Thyroid gland (tissue), 4 donors: ENCODE measurements around the gene SCAMP3. TPM values are rescaled to one million over a fixed set of nuclear protein-coding genes. Genes with fewer than 3 reads are reported as not detected.
A peak's percentile ranks its signal among the peaks of the same experiment; 100 is the strongest.

ENCODE experiments used
- DNase-seq, 2 donors: peaks; one replicate each; pipeline ENCODE4 v3.0.0-alpha.2; 2019
- H3K27ac ChIP-seq, 3 donors: fragments of 200-600 bp; sonication (generic); 1 replicate in 2 of 3; 2 replicates in 1 of 3; pipeline ENCODE4 v1.5.1; 2016 to 2019; ENCODE audit warnings: mild to moderate bottlenecking in 1 of 3, moderate library complexity in 1 of 3
- H3K27me3 ChIP-seq: fragments of 200-600 bp; sonication (generic); one replicate; pipeline ENCODE4 v1.5.1; 2019
- H3K36me3 ChIP-seq, 2 donors: fragments of 200-600 bp; sonication (generic); one replicate each; pipeline ENCODE4 v1.5.1; 2016 to 2019
- H3K4me1 ChIP-seq, 2 donors: fragments of 200-600 bp; sonication (generic); one replicate each; pipeline ENCODE4 v1.5.1; 2017 to 2019
- H3K4me3 ChIP-seq, 3 donors: fragments of 200-600 bp; sonication (generic); replicated peaks in 1 of 3; 1 replicate in 2 of 3; 2 replicates in 1 of 3; pipeline ENCODE4 v1.5.1; 2016; ENCODE audit warnings: mild to moderate bottlenecking in 1 of 3
- H3K9me3 ChIP-seq: fragments of 200-600 bp; sonication (generic); one replicate; pipeline ENCODE4 v1.5.1; 2017
- CTCF ChIP-seq, 6 experiments: fragments of 200-600 bp in 3 of 6; fragments of 450-650 bp in 3 of 6; sonication (generic) in 3 of 6; IDR thresholded peaks; one replicate each; pipeline ENCODE4 v1.5.1; 2016 to 2019; ENCODE audit warnings: antibody characterized with exemption in 6 of 6, mild to moderate bottlenecking in 2 of 6, inconsistent platforms in 1 of 6, moderate library complexity in 1 of 6
- POLR2A ChIP-seq, 2 donors: fragments of 450-650 bp; IDR thresholded peaks; one replicate each; pipeline ENCODE4 v1.6.1; 2017; ENCODE audit warnings: antibody characterized with exemption in 2 of 2, mild to moderate bottlenecking in 2 of 2, moderate library complexity in 1 of 2
- WGBS, 2 donors: methylation state at CpG; one replicate each; pipeline ENCODE4 v1.1.5; 2017; 5-methylcytosine and 5-hydroxymethylcytosine counted together
- intact Hi-C: fragments of 100-400 bp; cut with DNase I; formaldehyde crosslinking; loops from one replicate; pipeline ENCODE4 v1.15.1; 2023
- total RNA-seq, 4 donors: library from RNA; depleted of rRNA; stranded (reverse); fragments of >200 nt; gene quantifications; one replicate each; pipeline ENCODE4 v1.2.3, GENCODE V29; 2016

The SCAMP3 gene
- total RNA-seq, 4 donors from 2014 or later = 51.9 to 73.5 (median 62.7) TPM

- TF ChIP-seq POLR2A (IDR thresholded peaks at IDR 0.05) = peak in 1 of 2 donors; percentile 62
- peak in 1 of 6 experiments; percentile 12 for TF ChIP-seq CTCF (IDR thresholded peaks at IDR 0.05)
- Histone ChIP-seq H3K27ac (peak within 1 kb of the TSS; percentile 89 to 98 (median 95)), H3K4me1 (peaks cover 11 to 25% of the 10 kb centered on the region in 2 donors), H3K9me3 (no peaks in the 10 kb centered on the region), H3K4me3 (peak within 1 kb of the TSS; percentile 63 to 93 (median 78)), H3K27me3 (no peaks in the 10 kb centered on the region), H3K36me3 (peaks cover 3 to 4% of the 10 kb centered on the region in 2 donors)
- DNase-seq = peak; percentile 84 to 86
- intact Hi-C loops = loop anchor here (5.0 kb wide), 1 partner anchor 67 kb away; the partner anchor contains the start of gene RUSC1
- WGBS, 2 donors = 2 to 4% methylated on average over 36 to 47 of the region's 54 CpGs
Measured at GRCh38 chr1:155255243-155256007, 6.7 kb downstream of the SCAMP3 start, which contains the start of gene ENTREP3. ENTREP3 (minus strand) TSS chr1:155255483; CDS start chr1:155254877, 606 bp downstream.

GRCh38 chr1:155254714-155255242, 7.4 kb downstream of the SCAMP3 start:
- intact Hi-C loops = loop anchor here (5.0 kb wide), 2 partner anchors 68 to 338 kb away; partner anchors contain the start of gene RUSC1
- Histone ChIP-seq H3K9me3 (no peaks in the 10 kb centered on the region), H3K27ac (peak overlapping the region; percentile 89 to 98 (median 95)), H3K27me3 (no peaks in the 10 kb centered on the region), H3K4me3 (peak overlapping the region; percentile 63 to 93 (median 78)), H3K4me1 (peaks cover 14 to 29% of the 10 kb centered on the region in 2 donors), H3K36me3 (peaks cover 0 to 4% of the 10 kb centered on the region in 2 donors)
- WGBS, 2 donors = 0 to 6% methylated on average over 7 to 10 of the region's 35 CpGs
- TF ChIP-seq CTCF (IDR thresholded peaks at IDR 0.05) (no peak), POLR2A (IDR thresholded peaks at IDR 0.05) (no peak)
- peak; percentile 23 to 29 for DNase-seq

GRCh38 chr1:155254228-155254713, 7.9 kb downstream of the SCAMP3 start:
- no peak for TF ChIP-seq CTCF (IDR thresholded peaks at IDR 0.05)
- Histone ChIP-seq H3K27me3 (no peaks in the 10 kb centered on the region), H3K36me3 (peaks cover 0 to 4% of the 10 kb centered on the region in 2 donors), H3K27ac (peak overlapping the region in 2 of 3 donors; percentile 13 to 95), H3K4me3 (peak overlapping the region in 1 of 3 donors; percentile 93), H3K4me1 (peaks cover 14 to 29% of the 10 kb centered on the region in 2 donors), H3K9me3 (no peaks in the 10 kb centered on the region)
- intact Hi-C loops = loop anchor here (5.0 kb wide), 1 partner anchor 338 kb away; no protein-coding TSS in a partner anchor
- DNase-seq = no peak
- WGBS, 2 donors = 13 to 49% methylated on average over 4 to 7 of the region's 12 CpGs

GRCh38 chr1:155253797-155254196, 8.4 kb downstream of the SCAMP3 start:
- no peak for DNase-seq
- no peaks in the 10 kb centered on the region for H3K9me3 ChIP-seq
- TF ChIP-seq POLR2A (IDR thresholded peaks at IDR 0.05) (no peak), CTCF (IDR thresholded peaks at IDR 0.05) (no peak)
- WGBS, 2 donors = 61 to 63% methylated on average over 5 of the region's 5 CpGs
- no peaks in the 10 kb centered on the region for H3K27me3 ChIP-seq
- H3K27ac ChIP-seq = no peak overlapping the region
- peaks cover 14 to 29% of the 10 kb centered on the region in 2 donors for H3K4me1 ChIP-seq
- H3K4me3 ChIP-seq = no peak overlapping the region
- H3K36me3 ChIP-seq = peaks cover 0 to 4% of the 10 kb centered on the region in 2 donors
- intact Hi-C loops = loop anchor here (5.0 kb wide), 1 partner anchor 339 kb away; no protein-coding TSS in a partner anchor
